NCI-H1436 (cell line): ENCODE results near the gene PADI1.

Experiments used
- DNase-seq: peaks from one replicate; lab custom pipeline; 2025; lab: John Stamatoyannopoulos, UW

PADI1 gene

DNA sequence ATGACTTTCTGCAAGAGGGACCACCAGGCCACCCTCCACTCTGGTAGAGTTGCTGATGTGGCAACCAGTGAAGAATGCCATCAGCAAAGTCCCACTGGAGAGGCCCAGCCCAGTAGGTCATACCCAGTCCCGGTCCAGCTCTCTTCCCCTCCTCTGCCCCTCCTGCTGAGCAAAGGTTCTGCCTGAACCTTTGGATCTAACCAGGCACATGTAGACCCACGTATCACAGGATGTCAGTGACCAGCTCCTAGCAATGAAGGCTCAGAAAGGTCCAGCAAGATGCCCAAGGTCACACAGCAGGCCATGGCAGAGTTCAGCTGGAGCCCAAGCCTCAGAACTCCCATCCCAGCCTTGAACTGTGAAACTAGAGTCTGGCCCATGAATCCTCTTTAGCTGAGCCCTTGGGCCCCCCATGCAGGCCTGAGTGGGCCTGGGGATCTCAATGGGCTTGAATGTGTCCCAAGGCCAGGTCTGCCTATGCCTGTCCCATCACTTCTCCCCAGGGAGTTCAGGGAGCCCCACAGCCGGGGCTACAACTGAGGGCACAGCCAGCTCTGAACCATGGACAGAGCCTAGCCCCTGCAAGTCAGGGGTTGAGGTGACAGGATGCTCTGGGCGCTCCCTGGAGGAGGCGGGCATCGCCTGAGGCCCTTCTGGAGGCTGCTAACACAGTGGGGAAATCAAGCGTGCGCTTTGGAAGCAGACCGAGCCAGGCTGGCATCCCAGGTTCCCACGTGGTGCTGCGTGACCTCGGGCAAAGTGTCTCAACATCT, 21.4 kb upstream of the PADI1 start:
- DNase-seq = no peak

DNA sequence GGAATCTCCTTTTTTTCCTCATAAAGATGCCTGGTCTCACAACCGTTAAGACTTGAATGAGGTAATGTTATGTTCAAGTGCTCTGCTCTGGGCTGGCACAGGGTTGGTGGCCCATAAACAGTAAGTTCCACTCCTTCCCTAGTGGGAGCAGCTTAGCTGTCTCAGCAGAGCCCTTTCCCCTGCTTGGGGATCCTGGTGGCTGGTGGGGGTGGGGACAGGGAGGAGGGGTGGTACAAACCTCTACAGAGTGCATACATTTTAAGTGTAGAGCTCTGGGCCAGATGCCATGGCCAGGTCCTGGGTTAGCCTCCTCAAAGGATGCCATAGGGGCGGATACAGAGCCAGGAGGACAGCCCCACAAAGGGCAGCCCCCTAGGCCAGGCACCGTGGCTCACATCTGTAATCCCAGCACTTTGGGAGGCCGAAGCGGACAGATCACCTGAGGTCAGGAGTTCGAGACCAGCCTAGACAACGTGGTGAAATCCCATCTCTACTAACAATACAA, 20.7 kb upstream of the PADI1 start:
- DNase-seq = no peak

DNA sequence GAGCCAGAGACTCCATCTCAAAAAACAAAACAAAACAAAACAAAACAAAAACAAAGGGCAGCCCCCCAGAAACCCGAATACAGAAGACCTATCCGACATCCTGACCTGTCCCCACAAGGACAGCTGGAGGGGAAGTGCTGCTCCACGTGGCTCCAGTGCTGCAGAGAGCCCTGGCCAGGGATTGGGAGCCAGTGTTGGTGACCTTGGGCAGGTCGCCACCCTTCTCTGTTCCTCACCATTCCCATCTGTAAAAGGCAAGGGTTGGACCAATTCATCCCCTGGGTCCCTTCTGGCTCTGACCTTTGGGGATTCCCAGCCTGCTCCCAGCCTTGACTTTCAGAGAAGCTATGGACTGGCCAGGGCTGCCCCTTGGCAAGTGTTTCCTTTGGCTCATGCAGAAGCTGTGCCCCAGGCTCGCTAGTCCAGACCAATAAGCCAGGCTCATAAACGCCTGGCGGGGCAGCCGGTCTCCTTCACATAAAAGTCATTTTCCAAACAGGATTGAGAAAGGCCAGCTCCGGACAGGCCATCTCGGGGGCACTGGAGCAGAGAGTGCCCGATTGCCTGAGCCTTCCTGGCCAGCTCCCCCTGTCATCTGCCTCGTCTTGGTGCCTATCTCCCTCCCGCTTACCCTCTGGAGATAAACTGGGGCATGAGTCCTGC, 20.0 kb upstream of the PADI1 start:
- no peak for DNase-seq

DNA sequence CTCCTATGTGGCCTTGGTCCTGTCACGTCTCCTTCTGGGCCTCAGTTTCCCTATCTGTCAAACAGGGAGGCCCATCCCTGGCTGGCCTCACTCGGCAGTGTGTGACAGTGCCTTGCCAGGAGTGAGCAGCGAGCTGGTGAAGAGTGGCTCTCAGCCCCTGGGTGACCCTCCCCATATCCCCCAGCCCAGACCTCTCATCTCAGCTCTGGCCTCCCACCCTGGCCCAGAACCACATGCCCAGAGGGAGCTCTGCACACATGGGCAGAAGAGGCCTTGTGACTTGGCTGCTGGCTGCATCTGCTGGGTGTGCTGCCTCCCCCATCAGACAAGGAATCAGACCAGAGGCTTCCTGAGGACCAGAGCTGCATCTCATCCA, 19.5 kb upstream of the PADI1 start:
- no peak for DNase-seq

DNA sequence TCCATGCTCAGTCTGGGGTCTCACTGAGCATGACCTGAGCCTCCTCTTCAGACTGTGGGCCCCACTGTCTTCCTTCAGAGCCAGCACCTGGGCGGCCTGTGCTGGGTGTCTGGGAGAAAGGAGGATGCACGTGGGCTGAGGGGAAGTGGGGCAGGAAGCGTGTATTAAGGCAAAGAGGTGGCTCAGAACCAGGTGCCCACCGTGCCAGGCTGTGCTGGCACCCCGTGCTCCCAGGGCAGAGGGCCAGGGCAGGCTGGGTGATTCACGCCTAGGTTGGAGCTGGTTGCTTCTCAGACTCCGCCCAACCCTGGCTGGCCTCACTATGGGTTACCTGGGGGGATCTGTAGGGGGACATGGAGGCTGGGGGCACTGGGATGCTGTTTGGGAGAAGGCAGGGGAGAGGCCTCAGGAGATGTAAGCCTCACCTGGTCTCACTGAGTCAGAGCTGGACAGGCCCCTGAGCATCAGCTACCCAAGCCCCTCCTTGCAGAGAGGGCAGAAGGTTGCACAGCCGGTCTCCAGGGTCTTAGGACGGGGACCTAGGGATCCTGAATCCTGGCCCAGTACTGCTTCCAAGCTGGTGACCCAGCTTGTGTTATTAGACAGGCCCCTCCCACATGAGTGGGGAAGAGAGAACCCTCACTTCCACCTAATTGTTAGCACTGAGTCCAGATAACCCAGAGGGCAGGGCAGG, 18.6 kb upstream of the PADI1 start:
- no peak for DNase-seq

DNA sequence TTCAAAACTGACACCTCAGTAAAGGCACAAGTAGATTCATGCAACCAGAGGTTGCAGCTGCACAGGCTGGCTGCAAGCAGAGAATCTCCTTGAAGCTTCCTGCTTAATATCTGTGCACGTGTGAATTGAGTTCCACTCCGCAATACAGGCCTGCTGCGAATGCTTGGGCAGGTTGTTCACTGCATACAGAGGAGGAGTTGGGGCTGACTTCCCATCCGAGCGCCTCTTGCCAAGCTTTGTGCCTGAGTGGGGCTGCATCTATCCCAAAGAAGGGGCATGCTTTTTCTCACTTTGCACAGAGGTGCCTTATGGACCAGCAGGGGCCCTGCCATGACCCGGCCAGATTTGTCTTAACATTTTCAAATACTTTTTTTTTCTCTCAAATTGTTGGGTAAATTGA, 17.9 kb upstream of the PADI1 start:
- no peak for DNase-seq

GRCh38 chr1:17188217-17188616, 16.7 kb upstream of the PADI1 start:
- DNase-seq = no peak

DNA sequence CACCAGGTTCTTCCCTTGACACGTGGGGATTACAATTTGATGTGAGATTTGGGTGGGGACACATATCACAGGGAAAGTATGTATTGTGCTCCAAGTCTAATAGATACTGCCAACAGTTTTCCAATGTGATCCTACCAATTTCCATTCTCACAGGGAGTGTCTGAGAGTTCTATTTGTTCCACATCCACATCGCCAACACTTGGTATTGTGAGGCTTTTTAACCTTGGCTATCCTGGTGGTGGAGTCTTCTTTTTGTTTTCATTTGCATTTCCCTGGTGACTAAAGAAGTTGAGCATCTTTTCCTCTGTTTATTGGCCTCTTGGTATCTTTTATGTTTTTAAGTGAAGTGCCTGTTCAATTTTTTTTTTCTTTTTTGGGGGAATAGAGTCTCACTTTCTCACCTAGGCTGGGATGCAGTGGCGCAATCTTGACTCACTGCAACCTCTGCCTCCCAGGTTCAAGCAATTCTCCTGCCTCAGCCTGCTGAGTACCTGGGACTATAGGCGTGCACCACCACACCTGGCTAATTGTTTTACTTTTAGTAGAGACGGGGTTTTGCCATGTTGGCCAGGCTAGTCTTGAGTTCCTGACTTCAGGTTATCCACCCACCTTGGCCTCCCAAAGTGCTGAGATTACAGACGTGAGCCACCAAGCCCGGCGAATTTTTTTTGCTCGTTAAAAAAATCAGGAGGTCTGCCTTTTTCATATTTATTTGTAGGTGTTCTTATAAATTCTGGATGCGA, 15.9 kb upstream of the PADI1 start:
- no peak for DNase-seq

DNA sequence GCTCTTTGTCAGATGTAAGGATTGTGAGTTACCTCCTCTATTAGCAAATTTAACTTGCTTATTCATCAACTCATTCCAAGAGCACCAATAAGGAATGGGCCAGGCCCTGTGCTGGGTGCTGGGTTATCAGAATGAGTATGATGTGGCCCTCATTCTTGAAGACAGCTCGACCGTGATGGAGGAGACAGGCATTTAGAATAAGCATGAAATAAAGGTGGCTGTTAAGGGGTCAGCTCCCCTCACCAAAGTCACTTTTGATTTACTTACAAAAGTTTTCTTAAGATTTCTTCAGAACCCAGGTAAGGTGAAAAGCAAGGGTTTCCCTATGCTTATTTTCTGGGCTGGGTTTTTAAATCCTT, 15.3 kb upstream of the PADI1 start:
- no peak for DNase-seq

- DNase-seq = no peak
These were observed 14.6 kb upstream of the PADI1 start for GRCh38 chr1:17190010-17190995.

- no peak for DNase-seq
These were observed 13.0 kb upstream of the PADI1 start for GRCh38 chr1:17191990-17192242.

GRCh38 chr1:17192394-17193221, 12.3 kb upstream of the PADI1 start:
- DNase-seq = no peak

GRCh38 chr1:17193222-17194132, 11.5 kb upstream of the PADI1 start:
- DNase-seq = no peak

DNA sequence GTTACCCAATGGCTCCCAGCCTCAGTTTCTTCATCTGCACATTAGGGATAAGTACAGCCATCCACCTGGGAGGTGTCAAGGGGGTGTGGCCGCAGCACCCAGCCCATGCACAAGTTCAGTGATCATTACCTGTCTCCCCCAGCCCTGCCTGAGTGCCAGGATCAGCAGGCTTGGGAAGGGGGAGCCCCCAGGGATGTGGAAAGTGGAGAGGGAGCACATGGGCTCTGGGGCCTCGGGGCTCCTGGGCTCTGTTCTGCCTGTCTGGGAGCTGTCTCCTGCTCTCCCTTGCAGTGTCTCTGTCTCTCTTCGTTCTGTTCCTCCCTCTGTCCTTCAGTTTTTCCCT, 10.8 kb upstream of the PADI1 start:
- no peak for DNase-seq

GRCh38 chr1:17194615-17195528, 10.1 kb upstream of the PADI1 start:
- no peak for DNase-seq

DNA sequence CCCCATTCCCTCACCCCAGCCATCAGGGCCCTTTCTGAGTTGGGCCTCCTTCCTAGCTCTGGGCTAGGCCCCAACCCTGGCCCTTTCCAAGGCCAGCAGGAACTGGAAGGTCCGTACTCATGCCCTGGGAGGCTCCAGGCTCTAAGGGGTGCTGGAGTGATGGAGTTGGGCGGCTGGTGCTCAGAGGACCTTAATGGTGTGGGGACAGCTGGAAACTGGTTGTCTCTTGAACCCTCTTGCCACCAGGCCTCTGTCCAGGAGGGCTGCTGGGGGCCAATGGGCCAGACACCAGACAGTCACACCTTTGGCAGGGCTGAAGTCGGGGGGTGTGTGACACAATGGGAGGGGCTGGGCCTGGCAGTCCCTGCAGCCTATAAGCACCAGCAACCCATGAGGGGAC, 9.2 kb upstream of the PADI1 start:
- DNase-seq = no peak

- DNase-seq = no peak
These were observed 8.3 kb upstream of the PADI1 start for GRCh38 chr1:17196496-17197185.

- no peak for DNase-seq
These were observed 7.2 kb upstream of the PADI1 start for GRCh38 chr1:17197696-17198095.
